AG04449 (cell line): Measurements from ENCODE around the gene LRMDA.

Experiments
- CTCF ChIA-PET: fragments of 350-600 bp; formaldehyde crosslinking; extraction: SDS; loops from one replicate; lab custom pipeline; 2021; ENCODE audit warnings: antibody characterized with exemption; lab: Yijun Ruan, JAX
- POLR2A ChIA-PET: fragments of 400-600, 350-600 bp; formaldehyde crosslinking; extraction: SDS; loops from one replicate; lab custom pipeline; 2020; ENCODE audit warnings: antibody characterized with exemption, inconsistent platforms; lab: Yijun Ruan, JAX
- DNase-seq: peaks from one replicate; pipeline ENCODE4 v3.0.0-alpha.2; 2010; ENCODE audit warnings: low read depth, low spot score
- H3K4me3 ChIP-seq: 2 replicates; pipeline ENCODE4 v1.5.1; 2011; ENCODE audit warnings: low read depth, mild to moderate bottlenecking, control low read depth, low read length
- CTCF ChIP-seq: IDR thresholded peaks from one replicate; pipeline ENCODE4 v1.5.1; 2011; ENCODE audit warnings: mild to moderate bottlenecking, moderate library complexity, low read length, control low read depth, inconsistent platforms; ENCODE audit not compliant: insufficient read depth; ENCODE audit errors: missing control alignments

Gene LRMDA

DNA sequence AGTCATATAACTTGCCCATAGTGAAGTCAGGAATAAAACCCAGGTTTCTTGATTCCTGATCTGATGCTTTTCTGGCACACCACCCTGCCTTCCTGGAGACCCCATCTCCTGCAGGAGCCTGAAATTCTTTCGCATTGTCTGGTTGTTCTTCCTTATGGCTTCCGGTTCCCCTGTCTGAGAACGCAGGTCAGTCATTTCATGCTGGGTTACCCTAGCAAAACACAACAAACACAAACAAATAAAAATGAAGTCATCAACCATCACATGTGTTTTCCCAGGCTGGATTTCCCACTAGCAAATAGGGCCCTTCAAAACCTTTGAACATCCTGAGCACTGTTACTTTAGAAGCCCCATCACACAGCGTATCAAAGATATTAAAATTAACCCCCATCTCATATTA lies 569.6 kb downstream of the LRMDA start:
- no peak for DNase-seq
- ChIA-PET POLR2A (no interaction called here), CTCF (no interaction called here)
- H3K4me3 ChIP-seq = no peak overlapping the region
- no peak for TF ChIP-seq CTCF

- no peak for TF ChIP-seq CTCF
- CTCF ChIA-PET = no interaction called here
Measured at GRCh38 chr10:76001461-76001860, 570.0 kb downstream of the LRMDA start.

DNA sequence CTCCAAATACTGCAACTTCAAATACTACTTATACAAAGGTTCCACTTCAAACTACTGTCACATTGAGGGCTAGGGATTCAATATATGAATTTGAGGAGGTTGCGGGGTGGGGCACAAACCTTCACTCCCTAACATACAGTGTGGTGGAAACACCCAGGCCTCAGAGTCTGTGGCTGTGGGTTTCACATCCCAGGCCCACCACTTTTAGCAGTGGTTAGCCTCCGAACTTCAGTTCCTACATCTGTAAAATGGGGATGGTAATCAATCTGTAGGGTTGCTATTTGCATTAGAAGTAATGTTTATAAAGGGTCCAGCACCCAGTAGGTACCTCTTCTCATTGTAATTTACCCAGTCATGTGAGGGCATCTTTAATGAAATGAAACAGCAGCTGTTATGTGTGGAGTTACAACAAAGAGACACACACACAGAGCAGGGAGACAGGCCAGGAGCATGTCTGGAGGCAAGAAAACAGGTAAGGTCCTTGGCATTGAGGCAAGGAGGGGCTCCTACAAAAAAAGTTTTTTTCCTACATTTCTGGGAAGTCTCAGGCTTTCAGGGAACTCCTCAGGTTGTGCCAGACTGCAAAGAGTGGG lies 570.9 kb downstream of the LRMDA start:
- H3K4me3 ChIP-seq = no peak overlapping the region
- DNase-seq = no peak
- ChIA-PET POLR2A (no interaction called here), CTCF (no interaction called here)
- TF ChIP-seq CTCF = no peak

More at GRCh38 chr10:76001461-76001860, 570.0 kb downstream of the LRMDA start:
- no peak for DNase-seq
- no peak overlapping the region for H3K4me3 ChIP-seq
- POLR2A ChIA-PET = no interaction called here

DNA sequence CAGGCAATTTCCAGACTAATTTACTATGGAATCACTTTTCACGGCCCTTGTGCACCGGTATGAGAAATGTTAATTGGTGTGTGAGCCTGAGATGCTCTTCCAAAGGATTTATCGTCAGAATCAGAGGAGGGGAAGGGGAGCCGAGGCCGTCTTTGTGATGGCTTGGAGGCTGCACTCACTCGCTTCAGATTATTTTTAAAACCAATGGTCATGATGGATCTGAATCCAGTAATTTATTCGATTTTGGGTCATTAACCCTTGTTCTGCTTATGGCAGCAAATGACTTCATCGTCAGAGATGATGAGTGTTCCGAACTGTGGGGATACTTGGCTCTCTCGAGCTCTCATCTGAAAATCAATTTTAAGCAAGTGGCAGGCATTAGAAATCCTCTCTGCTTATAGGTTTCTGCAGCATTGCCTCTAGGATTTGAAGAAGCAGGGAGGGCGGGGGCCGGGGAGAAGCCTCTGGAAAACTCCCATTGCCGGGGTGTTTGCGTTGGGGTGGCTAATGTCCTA lies 576.3 kb downstream of the LRMDA start:
- no peak for TF ChIP-seq CTCF
- ChIA-PET CTCF (no interaction called here), POLR2A (no interaction called here)
- H3K4me3 ChIP-seq = no peak overlapping the region
- no peak for DNase-seq

DNA sequence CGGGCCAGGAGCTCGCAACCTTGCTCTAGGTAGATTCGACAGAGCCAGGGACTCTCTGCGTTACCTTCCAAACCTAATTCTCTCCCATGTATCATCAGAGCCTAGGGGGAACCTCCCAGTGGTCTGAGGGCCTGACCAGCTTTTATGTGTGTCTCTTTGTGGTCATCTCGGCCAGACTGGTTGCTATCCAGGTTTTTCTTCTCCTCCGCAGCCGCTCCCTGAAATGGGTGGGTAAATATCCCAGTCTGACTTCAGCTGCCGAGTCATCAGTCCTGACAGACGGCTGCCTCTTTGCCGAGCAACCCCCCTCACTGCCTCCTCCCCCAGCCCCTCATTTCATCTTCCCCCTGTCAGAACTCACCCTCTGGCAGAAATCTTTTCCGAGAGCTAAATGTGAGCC lies 578.1 kb downstream of the LRMDA start:
- no peak overlapping the region for H3K4me3 ChIP-seq
- TF ChIP-seq CTCF = no peak
- CTCF ChIA-PET = interaction anchor here (1.0 kb wide), 1 partner anchor 27 kb away, joined by 3 read pairs; no protein-coding TSS in a partner anchor
- POLR2A ChIA-PET = no interaction called here
- DNase-seq = no peak

DNA sequence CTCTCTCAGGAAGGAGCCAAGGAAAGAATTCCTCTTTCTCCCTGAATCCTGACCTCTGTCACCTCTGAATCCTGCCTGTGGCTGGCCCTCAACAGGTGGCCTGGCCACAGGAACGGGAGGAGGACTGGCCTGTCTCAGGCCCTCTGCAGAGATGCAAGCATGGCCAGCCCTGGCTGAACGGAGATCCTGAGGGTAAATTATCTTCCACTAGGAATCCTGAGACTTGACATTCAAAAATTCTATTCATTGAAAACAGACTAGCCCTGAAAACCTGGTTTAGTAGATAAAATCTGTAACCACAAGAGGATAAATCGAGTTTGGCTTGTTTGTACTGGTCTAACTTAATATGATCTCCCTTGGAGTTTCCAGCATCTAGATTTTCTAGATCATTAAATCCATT lies 579.3 kb downstream of the LRMDA start:
- no peak for TF ChIP-seq CTCF
- CTCF ChIA-PET = no interaction called here
- no peak for DNase-seq
- POLR2A ChIA-PET = no interaction called here
- no peak overlapping the region for H3K4me3 ChIP-seq
